Measurements from ENCODE around the gene PLEKHA7.
"Not testable (repeated sequence)": the region's sequence is repeated elsewhere in the genome, so short reads cannot be mapped to it uniquely, and the experiment has no call there.

Gene PLEKHA7

GRCh38 chr11:17014321-17014832 lies at the start of gene PLEKHA7:
TSS of gene PLEKHA7 (minus strand) at chr11:17014414. CDS start at chr11:17014401, 13 bp downstream.
- peak in 1 of 2 experiments; percentile 10 for DNase-seq

GRCh38 chr11:17063171-17064002 lies 49.2 kb upstream of the PLEKHA7 start:
- DNase-seq: peak; percentile 19 to 25

- DNase-seq: not testable (repeated sequence)
These were observed 36.9 kb upstream of the PLEKHA7 start for GRCh38 chr11:17051146-17051545.

GRCh38 chr11:17048491-17048890 lies 34.3 kb upstream of the PLEKHA7 start:
- not testable (repeated sequence) for DNase-seq

GRCh38 chr11:17046690-17047089 lies 32.5 kb upstream of the PLEKHA7 start:
- DNase-seq: no peak

- DNase-seq: no peak
These were observed 22.7 kb upstream of the PLEKHA7 start for GRCh38 chr11:17036666-17037658.

GRCh38 chr11:17034027-17034426 lies 19.8 kb upstream of the PLEKHA7 start:
- not testable (repeated sequence) for DNase-seq

- DNase-seq: no peak
These were observed 12.4 kb upstream of the PLEKHA7 start for GRCh38 chr11:17026487-17027082.

GRCh38 chr11:17024924-17025323 lies 10.7 kb upstream of the PLEKHA7 start:
- DNase-seq: no peak

GRCh38 chr11:17021511-17021910 lies 7.3 kb upstream of the PLEKHA7 start:
- no peak for DNase-seq

GRCh38 chr11:17020831-17021230 lies 6.6 kb upstream of the PLEKHA7 start:
- no peak for DNase-seq

GRCh38 chr11:17019232-17019631 lies 5.0 kb upstream of the PLEKHA7 start:
- no peak for DNase-seq

GRCh38 chr11:17015627-17016126 lies 1.5 kb upstream of the PLEKHA7 start:
- no peak for DNase-seq

- peak; percentile 9 to 10 for DNase-seq
These were observed 816 bp upstream of the PLEKHA7 start for GRCh38 chr11:17014833-17015626.

GRCh38 chr11:17013548-17014320 lies 480 bp downstream of the PLEKHA7 start:
- DNase-seq: peak; percentile 8 to 21

GRCh38 chr11:17012712-17013547 lies 1.3 kb downstream of the PLEKHA7 start:
- DNase-seq: no peak

- DNase-seq: no peak
These were observed 2.0 kb downstream of the PLEKHA7 start for GRCh38 chr11:17012179-17012578.

- no peak for DNase-seq
These were observed 3.3 kb downstream of the PLEKHA7 start for GRCh38 chr11:17010851-17011420.

- DNase-seq: no peak
These were observed 6.1 kb downstream of the PLEKHA7 start for GRCh38 chr11:17008099-17008498.

GRCh38 chr11:17005646-17006045 lies 8.6 kb downstream of the PLEKHA7 start:
- no peak for DNase-seq

All from activated CD4-positive, alpha-beta T cell treated with anti-CD3 and anti-CD28 coated beads, Interleukin-2, amount 50 U/mL, for 4 hours (primary cell).